ENCODE measurements around the gene PHKG1.

DNA sequence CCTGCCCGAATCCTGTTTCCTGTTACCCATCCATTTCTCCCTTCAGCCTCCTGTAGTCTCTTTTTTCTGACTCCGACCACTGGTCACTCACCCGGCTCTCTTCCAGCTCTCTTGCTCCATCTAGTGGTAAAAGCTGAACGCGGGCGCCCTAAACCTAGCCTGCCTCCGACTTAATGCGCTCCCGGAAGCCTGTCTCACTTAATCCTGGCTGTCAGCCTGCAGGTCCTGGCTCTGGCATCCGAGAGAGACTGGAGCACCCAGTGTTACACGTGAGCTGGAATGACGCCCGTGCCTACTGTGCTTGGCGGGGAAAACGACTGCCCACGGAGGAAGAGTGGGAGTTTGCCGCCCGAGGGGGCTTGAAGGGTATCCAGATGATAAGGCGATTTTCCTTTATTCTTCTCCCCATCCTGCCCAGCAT is 18.4 kb downstream of the PHKG1 start:
- TF ChIP-seq, protein P1, sequence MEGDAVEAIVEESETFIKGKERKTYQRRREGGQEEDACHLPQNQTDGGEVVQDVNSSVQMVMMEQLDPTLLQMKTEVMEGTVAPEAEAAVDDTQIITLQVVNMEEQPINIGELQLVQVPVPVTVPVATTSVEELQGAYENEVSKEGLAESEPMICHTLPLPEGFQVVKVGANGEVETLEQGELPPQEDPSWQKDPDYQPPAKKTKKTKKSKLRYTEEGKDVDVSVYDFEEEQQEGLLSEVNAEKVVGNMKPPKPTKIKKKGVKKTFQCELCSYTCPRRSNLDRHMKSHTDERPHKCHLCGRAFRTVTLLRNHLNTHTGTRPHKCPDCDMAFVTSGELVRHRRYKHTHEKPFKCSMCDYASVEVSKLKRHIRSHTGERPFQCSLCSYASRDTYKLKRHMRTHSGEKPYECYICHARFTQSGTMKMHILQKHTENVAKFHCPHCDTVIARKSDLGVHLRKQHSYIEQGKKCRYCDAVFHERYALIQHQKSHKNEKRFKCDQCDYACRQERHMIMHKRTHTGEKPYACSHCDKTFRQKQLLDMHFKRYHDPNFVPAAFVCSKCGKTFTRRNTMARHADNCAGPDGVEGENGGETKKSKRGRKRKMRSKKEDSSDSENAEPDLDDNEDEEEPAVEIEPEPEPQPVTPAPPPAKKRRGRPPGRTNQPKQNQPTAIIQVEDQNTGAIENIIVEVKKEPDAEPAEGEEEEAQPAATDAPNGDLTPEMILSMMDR (IDR thresholded peaks at IDR 0.05), result peak; percentile 89 to 99 (median 99)
- peak in 1 of 3 donors; percentile 23 for TF ChIP-seq POLR2A (IDR thresholded peaks at IDR 0.05)

Data from body of pancreas (tissue), 4 donors.